Gastrocnemius medialis (tissue), 4 donors: Measurements from ENCODE around the gene OBSCN.

Experiments used
- CTCF ChIP-seq, 5 experiments: fragments of 450-650 bp in 3 of 5; fragments of 200-600 bp in 2 of 5; sonication (generic) in 2 of 5; IDR thresholded peaks in 4 of 5; conservative IDR thresholded peaks in 1 of 5; 1 replicate in 4 of 5; 2 replicates in 1 of 5; pipeline ENCODE4 v1.5.1; 2016 to 2019; ENCODE audit warnings: antibody characterized with exemption in 5 of 5, mild to moderate bottlenecking in 3 of 5, moderate library complexity in 3 of 5
- POLR2A ChIP-seq, 2 donors: fragments of 450-650 bp; IDR thresholded peaks; one replicate each; pipeline ENCODE4 v1.6.1; 2017; ENCODE audit warnings: antibody characterized with exemption in 2 of 2, mild to moderate bottlenecking in 2 of 2, moderate library complexity in 2 of 2

- TF ChIP-seq CTCF (IDR thresholded peaks at IDR 0.05 in 4 of 5, conservative IDR thresholded peaks at IDR 0.05 in 1 of 5) (no peak), POLR2A (IDR thresholded peaks at IDR 0.05) (no peak)
These were observed 97.9 kb downstream of the OBSCN start for GRCh38 chr1:228305721-228306152.
